Hypothalamus (tissue), 51 donors: ENCODE measurements around the gene CD180.

ENCODE experiments used
- DNase-seq, 51 donors: peaks; one replicate each; lab custom pipeline; 2025; lab: John Stamatoyannopoulos, UW

CD180 gene

DNA sequence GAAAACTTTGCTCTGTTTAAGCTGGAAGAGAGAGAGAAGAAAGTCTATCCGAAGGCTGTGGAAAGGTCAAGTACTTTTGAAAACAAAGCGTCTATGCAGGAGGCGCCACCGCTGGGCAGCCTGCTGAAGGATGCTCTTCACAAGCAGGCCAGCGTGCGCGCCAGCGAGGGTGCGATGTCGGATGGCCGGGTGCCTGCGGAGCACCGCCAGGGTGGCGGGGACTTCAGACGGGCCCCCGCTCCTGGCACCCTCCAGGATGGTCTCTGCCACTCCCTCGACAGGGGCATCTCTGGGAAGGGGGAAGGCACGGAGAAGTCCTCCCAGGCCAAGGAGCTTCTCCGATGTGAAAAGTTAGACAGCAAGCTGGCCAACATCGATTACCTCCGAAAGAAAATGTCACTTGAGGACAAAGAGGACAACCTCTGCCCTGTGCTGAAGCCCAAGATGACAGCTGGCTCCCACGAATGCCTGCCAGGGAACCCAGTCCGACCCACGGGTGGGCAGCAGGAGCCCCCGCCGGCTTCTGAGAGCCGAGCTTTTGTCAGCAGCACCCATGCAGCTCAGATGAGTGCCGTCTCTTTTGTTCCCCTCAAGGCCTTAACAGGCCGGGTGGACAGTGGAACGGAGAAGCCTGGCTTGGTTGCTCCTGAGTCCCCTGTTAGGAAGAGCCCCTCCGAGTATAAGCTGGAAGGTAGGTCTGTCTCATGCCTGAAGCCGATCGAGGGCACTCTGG lies 32.6 kb downstream of the CD180 start:
- no peak for DNase-seq

DNA sequence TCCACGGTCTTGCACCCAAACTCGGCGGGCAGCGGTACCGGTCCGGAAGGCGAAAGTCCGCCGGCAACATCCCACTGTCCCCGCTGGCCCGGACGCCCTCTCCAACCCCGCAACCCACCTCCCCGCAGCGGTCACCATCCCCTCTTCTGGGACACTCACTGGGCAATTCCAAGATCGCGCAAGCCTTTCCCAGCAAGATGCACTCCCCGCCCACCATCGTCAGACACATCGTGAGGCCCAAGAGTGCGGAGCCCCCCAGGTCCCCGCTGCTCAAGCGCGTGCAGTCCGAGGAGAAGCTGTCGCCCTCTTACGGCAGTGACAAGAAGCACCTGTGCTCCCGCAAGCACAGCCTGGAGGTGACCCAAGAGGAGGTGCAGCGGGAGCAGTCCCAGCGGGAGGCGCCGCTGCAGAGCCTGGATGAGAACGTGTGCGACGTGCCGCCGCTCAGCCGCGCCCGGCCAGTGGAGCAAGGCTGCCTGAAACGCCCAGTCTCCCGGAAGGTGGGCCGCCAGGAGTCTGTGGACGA lies 33.3 kb downstream of the CD180 start:
- no peak for DNase-seq

DNA sequence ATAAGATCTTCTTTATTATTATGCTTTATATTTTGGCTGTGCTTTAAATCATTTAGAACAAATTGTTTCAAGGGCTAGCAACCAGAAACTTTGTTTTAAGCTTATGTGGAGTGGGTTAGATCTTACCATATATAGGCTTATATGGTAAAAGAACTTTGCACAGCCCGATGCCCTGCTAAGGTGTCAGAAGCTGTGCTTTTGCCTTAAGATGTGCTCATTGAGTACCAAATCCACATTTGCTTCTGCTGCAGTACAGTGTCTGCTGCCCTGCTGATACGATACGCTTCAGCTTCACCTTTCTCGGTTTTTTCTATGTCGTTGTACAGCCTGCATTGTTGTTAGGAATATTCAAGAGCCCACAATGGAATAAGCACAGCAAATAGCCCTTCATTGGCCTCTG lies 34.8 kb downstream of the CD180 start:
- DNase-seq = no peak

DNA sequence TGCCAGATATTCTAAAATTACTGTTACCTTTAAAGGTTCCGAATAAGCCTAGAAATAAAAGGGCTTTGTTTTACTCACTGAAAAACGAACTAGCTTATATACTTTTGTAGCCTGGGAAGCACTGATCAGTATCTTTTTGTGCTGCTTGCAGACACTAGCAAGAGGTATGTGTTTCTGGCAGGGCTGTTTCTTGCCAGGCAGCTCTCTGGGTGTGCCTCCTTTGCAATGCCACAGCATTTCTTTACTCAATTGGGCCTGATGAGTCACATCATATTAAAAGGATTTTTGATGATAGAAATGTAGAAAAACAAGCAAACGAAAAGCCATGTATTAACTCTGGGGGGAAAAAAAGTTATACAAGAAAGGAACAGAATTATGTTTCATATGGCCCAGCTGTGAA lies 35.6 kb downstream of the CD180 start:
- no peak for DNase-seq

DNA sequence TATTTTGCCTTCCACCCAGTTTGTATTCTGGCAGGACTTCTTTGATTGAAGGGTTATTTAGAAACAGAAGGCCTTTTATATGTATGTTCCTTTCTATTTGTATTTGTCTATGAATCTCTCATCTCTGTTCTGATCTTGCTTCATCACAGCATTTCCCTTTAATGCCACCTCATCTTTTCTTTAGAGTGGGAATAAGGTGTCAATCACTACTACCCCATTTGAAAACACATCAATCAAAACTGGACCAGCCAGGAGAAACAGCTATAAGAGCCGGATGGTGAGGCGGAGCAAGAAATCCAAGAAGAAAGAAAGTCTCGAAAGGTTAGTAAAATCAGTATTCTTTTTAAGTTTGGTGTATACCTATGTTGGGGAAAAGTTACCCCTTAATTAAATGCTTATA lies 36.3 kb downstream of the CD180 start:
- DNase-seq = no peak

DNA sequence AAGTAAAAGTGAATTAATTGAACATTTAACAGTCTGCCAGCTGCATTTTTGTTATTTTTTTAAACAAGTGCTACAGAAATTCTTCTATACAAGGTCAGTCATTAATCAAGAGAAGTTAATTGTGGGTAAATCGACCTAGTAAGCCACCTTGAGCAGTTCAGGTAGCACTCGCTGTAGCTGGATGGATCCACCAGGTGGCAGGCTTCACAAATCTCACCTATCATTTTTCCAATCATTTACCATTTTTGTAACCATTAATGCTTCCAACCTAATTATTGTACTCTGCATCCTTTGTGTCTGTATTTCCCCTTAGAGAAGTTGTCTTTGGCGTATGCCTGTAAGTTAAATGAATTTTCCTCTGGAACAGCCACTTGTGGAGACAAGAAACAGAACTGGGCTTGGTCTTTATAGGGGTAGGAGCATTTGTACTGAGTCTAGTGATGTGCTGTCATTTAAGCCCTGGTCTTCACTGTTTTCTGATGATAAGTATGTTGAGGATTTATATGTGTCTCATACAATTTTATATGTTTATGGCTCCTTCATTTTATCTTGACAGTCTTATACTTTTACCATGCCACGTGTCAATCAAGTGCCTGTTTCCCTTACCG lies 39.5 kb downstream of the CD180 start:
- peak in 4 of 51 donors; percentile 9 to 40 (median 16) for DNase-seq

DNA sequence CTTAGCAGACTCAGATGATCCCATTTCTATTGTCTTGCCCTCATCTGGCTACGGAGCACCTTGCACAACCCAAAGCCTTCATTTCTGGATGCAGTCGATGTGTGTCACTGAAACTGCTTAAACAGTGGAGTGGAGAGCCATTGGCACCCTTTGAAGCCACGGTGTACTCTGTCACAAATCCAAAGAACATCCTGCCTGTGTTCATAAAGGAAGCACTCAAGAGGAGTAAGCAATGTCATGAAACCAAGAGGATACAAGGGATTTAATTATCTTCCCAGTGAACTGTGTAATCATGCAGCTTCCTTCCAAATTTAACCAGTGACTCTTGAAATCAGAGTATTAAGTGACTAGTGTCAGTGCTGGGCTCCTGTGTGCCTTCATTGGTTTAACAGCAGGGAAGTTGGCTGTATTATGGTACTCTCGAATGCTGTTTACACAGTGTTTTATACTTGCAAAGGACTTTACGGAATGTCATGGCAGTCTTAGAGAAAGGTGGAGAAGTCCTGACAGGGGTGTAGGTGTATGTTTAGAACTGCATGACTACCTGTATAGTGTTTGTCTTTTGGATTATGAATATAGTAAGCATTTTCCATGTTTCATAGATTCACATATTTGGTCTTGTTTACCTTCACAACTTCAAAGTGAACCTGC lies 41.9 kb downstream of the CD180 start:
- peak in 2 of 51 donors; percentile 7 to 11 for DNase-seq

DNA sequence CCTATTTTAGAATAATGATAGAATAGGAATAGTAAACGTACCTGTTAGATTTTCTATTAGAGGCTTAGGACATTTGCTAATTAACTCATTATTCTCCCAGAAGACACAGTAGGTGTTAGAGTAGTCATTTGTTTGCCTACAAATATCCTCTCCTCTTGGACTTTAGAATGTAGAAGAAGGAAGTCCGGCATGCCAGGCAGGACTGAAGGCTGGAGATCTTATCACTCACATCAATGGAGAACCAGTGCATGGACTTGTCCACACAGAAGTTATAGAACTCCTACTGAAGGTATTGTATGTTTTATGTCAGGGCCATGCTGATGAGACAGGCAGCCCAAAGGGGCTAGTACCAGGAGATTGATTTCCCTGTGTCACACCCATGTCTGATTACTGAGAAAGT lies 43.3 kb downstream of the CD180 start:
- no peak for DNase-seq

DNA sequence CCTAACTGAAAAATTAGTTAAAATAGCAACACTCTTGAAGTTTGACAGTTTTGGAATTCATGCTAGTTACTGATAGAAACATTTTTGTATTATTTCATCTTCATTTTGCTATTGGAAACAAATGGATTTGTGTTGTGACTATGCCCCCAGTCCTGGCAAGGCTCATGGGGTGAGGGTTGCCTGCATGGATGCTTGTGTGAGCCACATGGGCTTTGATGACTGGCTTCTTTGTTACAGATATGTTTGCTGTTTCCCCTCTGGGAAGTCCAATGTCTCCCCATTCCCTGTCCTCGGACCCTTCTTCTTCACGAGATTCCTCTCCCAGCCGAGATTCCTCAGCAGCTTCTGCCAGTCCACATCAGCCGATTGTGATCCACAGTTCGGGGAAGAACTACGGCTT lies 44.2 kb downstream of the CD180 start:
- DNase-seq = peak in 1 of 51 donors; percentile 25

DNA sequence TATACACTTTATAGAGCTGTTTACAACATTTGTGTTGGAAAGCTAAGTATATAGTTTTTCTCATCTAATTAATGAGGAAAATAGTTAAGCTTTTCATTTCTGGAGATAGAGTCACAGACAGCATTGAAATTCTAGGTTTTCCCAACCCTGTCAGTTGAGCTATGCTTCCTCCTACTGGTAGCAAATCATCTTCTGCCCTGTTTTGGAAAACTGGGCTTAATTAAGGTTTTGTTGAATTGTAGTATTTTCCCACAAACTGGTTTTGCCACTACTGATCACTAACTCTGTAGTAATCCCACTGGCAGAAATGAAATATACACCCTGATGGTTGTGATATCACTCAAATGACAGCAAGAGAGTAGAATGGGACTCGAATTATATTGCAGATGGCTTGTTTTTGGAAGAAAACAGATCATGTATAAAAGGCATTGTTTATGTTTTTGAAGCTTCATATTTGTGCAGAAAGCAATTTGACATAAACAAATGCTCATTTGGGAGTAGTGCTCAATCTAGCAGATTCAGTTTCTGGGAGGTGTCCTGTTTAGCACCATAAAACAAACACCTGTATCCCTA lies 46.6 kb downstream of the CD180 start:
- peak in 1 of 51 donors; percentile 33 for DNase-seq

DNA sequence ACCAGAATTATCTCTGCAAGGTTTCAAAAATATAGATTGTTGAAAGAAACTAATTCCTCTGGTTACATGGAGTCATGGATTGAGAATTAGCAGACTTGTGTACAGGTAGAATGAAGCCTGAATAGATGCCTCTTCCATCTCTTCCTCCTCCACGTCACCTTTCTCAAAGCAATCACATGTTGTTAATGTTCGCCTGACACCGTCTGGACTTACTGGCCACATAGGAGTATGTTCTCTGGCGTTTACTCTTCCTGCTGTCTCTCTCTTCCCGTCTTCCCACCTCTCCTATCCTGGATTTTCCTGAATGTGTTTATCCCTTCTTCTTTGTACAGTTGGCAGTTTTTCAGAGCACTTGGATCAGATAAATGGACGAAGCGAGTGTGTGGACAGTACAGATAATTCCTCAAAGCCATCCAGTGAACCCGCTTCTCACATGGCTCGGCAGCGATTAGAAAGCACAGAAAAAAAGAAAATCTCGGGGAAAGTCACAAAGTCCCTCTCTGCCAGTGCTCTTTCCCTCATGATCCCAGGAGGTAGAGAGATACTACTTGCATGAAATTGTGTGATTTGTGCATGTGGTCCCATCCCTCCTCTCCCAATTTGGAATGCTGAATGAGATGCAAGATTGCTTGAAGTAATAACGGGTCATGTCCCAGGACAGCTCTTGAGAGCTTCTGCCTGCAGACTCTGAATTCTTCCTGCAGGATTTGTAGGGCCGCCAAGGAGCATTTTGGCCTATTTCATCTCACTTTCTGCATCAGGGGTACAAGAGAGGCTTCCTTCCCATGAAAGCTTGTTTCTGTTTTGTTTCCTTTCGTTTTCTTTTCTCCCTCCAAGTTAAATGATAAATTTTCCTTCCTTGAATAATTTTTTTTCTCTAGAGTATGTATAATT lies 47.3 kb downstream of the CD180 start:
- DNase-seq = no peak

DNA sequence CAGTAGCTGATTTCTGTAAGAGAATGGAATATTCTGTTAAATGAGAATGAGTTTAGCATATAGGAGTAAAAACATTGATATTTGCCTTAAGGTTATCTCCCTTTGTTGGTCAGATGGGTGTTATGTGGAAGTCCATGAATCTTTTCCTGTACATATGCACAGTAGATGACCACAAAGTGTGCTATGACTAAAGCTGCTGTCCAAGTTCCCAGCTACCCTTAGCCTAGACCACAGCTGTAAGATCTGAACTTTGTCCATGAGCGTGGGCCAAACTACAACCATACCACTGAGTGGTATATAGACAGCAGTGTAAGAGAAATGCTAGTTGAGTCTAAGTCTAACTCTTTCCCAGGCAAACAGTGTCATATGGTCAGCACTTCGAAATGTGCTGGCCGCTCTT lies 48.8 kb downstream of the CD180 start:
- DNase-seq = no peak

DNA sequence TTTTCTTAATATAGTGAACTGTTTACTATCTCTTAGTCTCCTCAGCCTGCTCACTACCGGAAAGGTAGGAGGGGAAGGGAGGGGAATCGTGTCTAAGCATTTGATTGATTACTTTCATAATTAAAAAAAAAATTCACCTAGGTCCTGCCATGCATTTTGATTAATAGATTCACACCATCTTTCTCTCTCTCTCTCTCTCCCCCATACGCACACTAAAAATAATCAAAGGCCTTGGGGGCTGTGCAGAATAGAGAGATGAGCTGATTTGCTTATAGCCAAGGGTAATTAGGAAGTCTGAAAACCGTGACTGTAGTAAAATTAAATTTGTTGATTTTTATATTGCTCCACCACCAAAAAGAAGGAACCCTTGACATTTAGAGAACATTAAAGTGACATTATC lies 49.6 kb downstream of the CD180 start:
- DNase-seq = no peak

DNA sequence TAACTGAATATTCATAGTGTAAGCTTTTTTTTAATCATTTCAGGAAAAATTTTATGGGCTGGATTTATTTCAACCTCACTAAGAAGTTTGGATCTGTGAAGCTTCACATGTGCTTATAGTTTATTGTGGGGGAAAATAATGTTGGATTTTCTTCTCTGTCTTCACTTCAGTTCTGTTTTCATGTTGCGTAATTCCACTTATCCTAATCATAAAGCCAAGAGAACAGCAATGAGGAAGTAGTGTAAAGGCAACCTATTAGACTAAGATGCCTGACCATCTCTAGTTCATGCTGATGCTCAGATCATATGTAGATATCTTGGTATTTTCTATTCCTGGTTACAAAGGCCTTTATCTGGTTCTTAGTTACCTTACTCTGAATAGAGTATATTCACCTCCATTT lies 50.0 kb downstream of the CD180 start:
- DNase-seq = no peak

DNA sequence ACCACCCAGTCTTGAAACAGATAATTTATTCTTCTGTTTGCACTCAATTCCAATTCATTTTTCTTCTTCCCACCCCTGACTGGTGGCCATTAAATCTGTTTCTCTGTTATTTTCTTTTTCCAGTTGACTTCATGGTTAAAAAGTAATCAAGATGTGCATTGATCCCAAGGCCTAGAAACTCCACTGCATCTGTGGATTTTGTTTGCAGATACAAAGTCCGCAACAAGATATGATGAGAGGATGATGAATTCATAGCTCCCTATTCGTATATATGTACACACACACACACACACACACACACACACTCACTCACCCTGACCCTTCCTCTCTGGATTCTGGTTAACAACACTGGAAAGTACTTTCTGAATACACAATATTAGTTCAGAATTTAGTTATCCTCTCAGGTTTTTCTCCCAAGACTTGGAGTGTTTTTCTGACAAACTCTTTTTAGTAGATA lies 52.4 kb downstream of the CD180 start:
- DNase-seq = no peak

DNA sequence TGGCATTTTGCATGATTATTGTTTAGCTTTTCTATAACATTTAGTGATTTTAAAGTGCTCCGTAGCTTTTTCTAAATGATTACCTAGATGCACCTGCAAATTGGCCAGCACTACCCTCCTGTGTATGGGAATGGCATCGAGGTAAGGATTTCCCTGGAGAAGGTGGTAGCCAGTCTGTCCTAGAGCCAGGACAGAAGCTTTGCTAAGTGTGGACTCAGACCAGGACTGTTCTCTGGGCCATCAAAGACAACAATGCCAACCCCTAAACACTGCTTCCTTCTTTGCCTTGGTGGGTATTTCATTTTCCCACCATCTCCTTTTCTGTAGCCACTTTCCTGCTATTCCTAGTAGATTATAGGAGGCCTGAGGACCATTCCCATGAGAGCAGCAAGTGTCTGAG lies 53.0 kb downstream of the CD180 start:
- no peak for DNase-seq

DNA sequence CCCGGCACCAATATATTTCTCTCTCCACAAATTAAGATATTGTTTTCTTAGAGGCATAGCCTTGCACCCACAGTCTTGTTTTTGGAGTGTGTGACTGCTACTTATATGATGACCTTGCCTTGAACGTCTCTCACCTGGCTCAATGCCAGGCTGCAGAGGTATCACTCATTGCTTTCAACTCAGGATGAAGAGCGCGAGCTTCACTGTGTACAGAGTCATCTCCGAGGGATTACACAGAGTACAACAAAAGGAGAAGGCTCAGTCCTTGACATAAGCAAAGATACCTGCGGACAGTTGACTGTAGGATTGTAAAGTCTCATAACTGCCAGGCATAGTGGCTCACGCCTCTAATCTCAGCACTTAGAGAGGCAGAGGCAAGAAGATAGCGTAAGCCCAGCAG lies 53.8 kb downstream of the CD180 start:
- DNase-seq = no peak

DNA sequence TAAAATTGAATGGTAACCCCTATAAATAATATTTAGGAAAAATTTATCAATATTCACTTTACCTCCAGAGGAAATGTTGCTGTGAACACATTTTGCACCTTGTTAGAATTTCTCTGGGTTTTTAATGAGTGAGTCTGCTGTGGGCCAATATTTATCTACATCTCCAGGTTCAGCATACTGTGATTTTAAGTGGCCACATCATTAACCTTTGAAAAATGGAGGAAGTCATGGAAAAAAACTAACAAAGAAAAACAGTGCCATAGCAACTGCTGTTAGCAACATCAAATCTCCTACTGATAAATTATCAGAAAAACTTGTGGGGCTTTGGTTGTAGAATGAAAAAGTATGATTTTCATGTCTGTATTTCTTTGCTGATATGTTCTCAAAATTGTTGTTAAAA lies 55.0 kb downstream of the CD180 start:
- DNase-seq = no peak

DNA sequence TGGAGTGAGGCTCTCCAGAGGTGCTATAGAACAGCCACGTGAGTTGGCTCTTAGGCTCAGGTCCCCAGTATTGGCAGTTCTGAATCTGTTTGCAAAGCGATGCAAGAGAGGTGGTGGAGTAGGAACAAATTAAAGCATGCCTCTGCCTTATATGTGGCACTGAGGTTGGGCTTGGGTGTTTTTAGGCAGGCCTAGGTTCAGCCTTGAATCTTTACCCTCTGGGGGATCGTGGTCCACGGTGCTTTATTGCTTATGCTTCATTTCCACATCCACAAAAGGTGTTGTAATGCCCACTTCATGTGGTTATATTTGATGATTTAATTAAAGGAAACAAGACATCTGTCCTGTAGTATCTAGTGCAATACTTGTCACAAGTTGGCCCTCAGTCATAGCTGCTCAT lies 56.2 kb downstream of the CD180 start:
- no peak for DNase-seq

DNA sequence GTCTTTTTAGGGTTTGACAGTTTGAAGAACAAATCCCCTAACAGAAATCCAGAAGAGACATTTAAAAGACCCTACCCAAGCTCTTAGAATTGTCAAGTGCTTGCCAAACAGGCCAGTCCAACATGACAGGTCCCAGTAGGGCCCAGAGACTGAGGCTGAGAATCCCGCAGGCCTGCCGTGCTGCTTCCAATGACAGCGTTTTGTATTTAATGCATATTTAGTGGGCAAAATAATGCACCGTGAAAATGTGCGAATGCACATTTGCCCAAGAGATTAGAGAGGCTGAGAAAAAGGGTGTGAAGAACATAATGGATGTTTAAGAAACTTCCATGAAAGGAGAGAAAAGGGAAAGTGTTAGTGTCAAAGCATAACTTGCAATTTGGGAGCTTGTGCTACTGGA lies 57.6 kb downstream of the CD180 start:
- no peak for DNase-seq
